GM23338 (cell line): ENCODE results near the gene TST. TPM values are rescaled to one million over a fixed set of nuclear protein-coding genes. Genes with fewer than 3 reads are reported as not detected.

Experiments used
- ATAC-seq: fragments of 200-7000 bp; cut with Tn5 transposase; 3 replicates; pipeline ENCODE4 v1.9.1; 2020
- DNase-seq: peaks from one replicate; pipeline ENCODE4 v3.0.0-alpha.2; 2015; ENCODE audit warnings: low spot score
- H2AFZ ChIP-seq: fragments of 200-600 bp; sonication (generic); 2 replicates; pipeline ENCODE4 v1.8.0; 2016; ENCODE audit warnings: antibody characterized with exemption, mild to moderate bottlenecking, moderate library complexity
- H3F3A ChIP-seq: fragments of 200-600 bp; sonication (generic); replicated peaks from 2 replicates; pipeline ENCODE4 v1.8.0; 2017; ENCODE audit warnings: antibody characterized with exemption, mixed run types, low read depth
- H3K27ac ChIP-seq: fragments of 200-600 bp; sonication (generic); 2 replicates; pipeline ENCODE4 v1.6.1; 2016; ENCODE audit warnings: low read depth
- H3K27me3 ChIP-seq: fragments of 200-600 bp; sonication (generic); 2 replicates; pipeline ENCODE4 v1.8.0; 2016; ENCODE audit warnings: mild to moderate bottlenecking, mixed run types, moderate library complexity; ENCODE audit not compliant: insufficient read depth
- H3K36me3 ChIP-seq: fragments of 200-600 bp; sonication (generic); 2 replicates; pipeline ENCODE4 v1.8.0; 2016; ENCODE audit warnings: mild to moderate bottlenecking; ENCODE audit not compliant: insufficient read depth
- H3K4me1 ChIP-seq: fragments of 200-600 bp; sonication (generic); 2 replicates; pipeline ENCODE4 v1.8.0; 2016; ENCODE audit warnings: mild to moderate bottlenecking, moderate library complexity; ENCODE audit not compliant: insufficient read depth
- H3K4me2 ChIP-seq: fragments of 200-600 bp; sonication (generic); 2 replicates; pipeline ENCODE4 v1.7.1; 2017; ENCODE audit warnings: mixed run types
- H3K4me3 ChIP-seq: fragments of 200-600 bp; sonication (generic); 2 replicates; pipeline ENCODE4 v1.6.1; 2016; ENCODE audit warnings: mixed run types
- H3K79me2 ChIP-seq: fragments of 200-600 bp; sonication (generic); replicated peaks from 2 replicates; pipeline ENCODE4 v1.8.0; 2017; ENCODE audit warnings: mild to moderate bottlenecking; ENCODE audit not compliant: insufficient read depth
- H3K9me2 ChIP-seq: fragments of 200-600 bp; sonication (generic); 2 replicates; pipeline ENCODE4 v1.8.0; 2017; ENCODE audit not compliant: insufficient read depth
- H4K20me1 ChIP-seq: fragments of 200-600 bp; sonication (generic); replicated peaks from 2 replicates; pipeline ENCODE4 v1.8.0; 2017; ENCODE audit warnings: mild to moderate bottlenecking; ENCODE audit not compliant: insufficient read depth
- H3K27ac Mint-ChIP-seq: 2 replicates; pipeline ENCODE4 v1.8.0; 2020; ENCODE audit warnings: inconsistent platforms, mild to moderate bottlenecking, moderate library complexity, mixed read lengths
- H3K27me3 Mint-ChIP-seq: 3 replicates; pipeline ENCODE4 v1.8.0; 2022; ENCODE audit warnings: low read depth, mild to moderate bottlenecking, moderate library complexity, mixed read lengths, inconsistent platforms; ENCODE audit not compliant: insufficient read depth, poor library complexity
- H3K36me3 Mint-ChIP-seq: 3 replicates; pipeline ENCODE4 v1.8.0; 2021; ENCODE audit warnings: low read depth, mild to moderate bottlenecking, inconsistent platforms, moderate library complexity, mixed read lengths
- H3K4me1 Mint-ChIP-seq: 3 replicates; pipeline ENCODE4 v1.8.0; 2020; ENCODE audit warnings: mild to moderate bottlenecking, inconsistent platforms, mixed read lengths
- H3K4me3 Mint-ChIP-seq: 3 replicates; pipeline ENCODE4 v1.8.0; 2021; ENCODE audit warnings: moderate library complexity, mild to moderate bottlenecking, inconsistent platforms, mixed read lengths
- H3K9me3 Mint-ChIP-seq: 3 replicates; pipeline ENCODE4 v1.8.0; 2020; ENCODE audit warnings: moderate library complexity, mild to moderate bottlenecking, inconsistent platforms, mixed read lengths
- JUNB ChIP-seq: IDR thresholded peaks from one replicate; pipeline ENCODE4 v1.6.1; 2016; ENCODE audit warnings: antibody characterized with exemption; ENCODE audit not compliant: unreplicated experiment
- NANOG ChIP-seq: IDR thresholded peaks from 2 replicates; pipeline ENCODE4 v1.6.1; 2016; ENCODE audit warnings: antibody characterized with exemption, borderline replicate concordance
- POLR2AphosphoS5 ChIP-seq: IDR thresholded peaks from 2 replicates; pipeline ENCODE4 v1.6.1; 2016; ENCODE audit warnings: antibody characterized with exemption, low read depth
- STAT1 ChIP-seq: IDR thresholded peaks from one replicate; pipeline ENCODE4 v1.6.1; 2016; ENCODE audit warnings: antibody characterized with exemption; ENCODE audit not compliant: unreplicated experiment
- ZNF114 ChIP-seq: fragments of 250-450 bp; sonication (Bioruptor Pico); IDR thresholded peaks from 2 replicates; pipeline ENCODE4 v1.5.0; 2020; ENCODE audit warnings: mild to moderate bottlenecking, moderate library complexity
- ZNF331 ChIP-seq: fragments of 250-450 bp; sonication (Bioruptor Pico); IDR thresholded peaks from 2 replicates; pipeline ENCODE4 v1.5.0; 2020; ENCODE audit warnings: low read depth, mild to moderate bottlenecking, moderate library complexity
- polyA plus RNA-seq: library from polyadenylated mRNA; unstranded; fragments of >200 nt; fragmentation: Nextera tagmentation; extraction: Ambion mirVana; gene quantifications from 2 replicates; pipeline ENCODE4 v1.2.1, GENCODE V29; 2016
- total RNA-seq: library from RNA; depleted of rRNA; stranded (reverse); fragments of >200 nt; shearing (Covaris generic); gene quantifications from 2 replicates; pipeline ENCODE4 v1.2.3, GENCODE V29; 2014
- TF ChIP-seq, protein P1 (sequence below): fragments of 250-450 bp; sonication (Bioruptor Pico); IDR thresholded peaks from 2 replicates; pipeline ENCODE4 v1.5.0; 2020; ENCODE audit warnings: mild to moderate bottlenecking, moderate library complexity
- TF ChIP-seq, protein P2 (sequence below): IDR thresholded peaks from 2 replicates; pipeline ENCODE4 v1.6.1; 2016; ENCODE audit warnings: antibody characterized with exemption

TST gene
- total and polyA plus RNA-seq, 2 experiments from 2014 or later = 14.6 to 32.7 TPM

DNA sequence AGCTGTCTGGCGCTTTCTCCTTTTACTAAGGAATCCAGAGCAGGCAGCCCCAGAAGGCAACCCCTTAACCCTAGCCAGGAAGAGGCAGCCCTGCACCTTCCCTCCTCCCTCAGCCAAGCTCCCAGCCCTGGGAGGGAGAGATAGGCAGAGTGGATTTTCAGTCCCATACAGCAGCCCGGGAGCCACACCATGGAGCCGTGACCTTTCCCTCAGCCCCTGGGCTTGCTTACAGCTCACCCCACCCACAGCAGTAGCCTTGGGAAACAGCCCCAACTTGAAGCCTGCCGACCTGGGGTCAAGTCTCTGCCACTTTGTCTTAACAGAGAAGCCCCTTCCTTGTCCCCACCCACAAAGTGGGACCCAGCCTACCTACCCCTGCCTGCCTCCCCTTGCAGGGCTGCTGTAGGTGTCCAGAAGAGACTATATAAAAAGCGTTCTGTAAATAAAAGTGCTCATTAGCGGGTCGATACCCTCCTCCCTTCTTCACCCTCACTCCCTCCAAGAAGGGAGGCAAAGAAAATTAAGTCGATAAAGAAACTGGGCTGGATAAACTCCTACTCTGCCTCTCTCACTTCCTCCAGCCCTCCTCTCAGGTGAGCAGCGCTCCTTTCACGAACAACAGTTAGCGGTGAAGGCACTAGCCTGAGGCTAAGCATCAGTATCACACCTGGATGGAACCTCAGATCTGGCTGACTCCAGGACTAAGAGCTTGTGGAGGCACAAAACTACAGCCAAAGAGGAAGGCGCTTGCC, 4.2 kb downstream of the TST start:
- Histone ChIP-seq H3K4me1 (0 out of 2 replicates have a peak, but pooled peaks cover 4% of the 10 kb centered on the region), H3K79me2 (peaks cover 10% of the 10 kb centered on the region), H3K4me2 (peak overlapping the region; percentile 57), H3K9me2 (no peaks in the 10 kb centered on the region), H3F3A (no peaks in the 10 kb centered on the region), H4K20me1 (no peaks in the 10 kb centered on the region; the same call in 1 of the 2 replicates), H2AFZ (no peak overlapping the region), H3K4me3 (no peak overlapping the region), H3K36me3 (no peaks in the 10 kb centered on the region), H3K27ac (no peak overlapping the region), H3K27me3 (no peaks in the 10 kb centered on the region)
- peaks cover 6% of the 10 kb centered on the region for H3K27me3 Mint-ChIP-seq
- no peaks in the 10 kb centered on the region; the same call in 2 of the 3 replicates for H3K9me3 Mint-ChIP-seq
- peak overlapping the region; percentile 53; the same call in 1 of the 2 replicates for H3K27ac Mint-ChIP-seq
- peaks cover 14% of the 10 kb centered on the region; the same call in 2 of the 3 replicates for H3K36me3 Mint-ChIP-seq
- peaks cover 7% of the 10 kb centered on the region; the same call in 2 of the 3 replicates for H3K4me1 Mint-ChIP-seq
- TF ChIP-seq ZNF114 (no peak), NANOG (no peak), JUNB (no peak), ZNF331 (CRISPR knock-in tag) (no peak), STAT1 (no peak), POLR2AphosphoS5 (no peak)
- TF ChIP-seq, protein P1, sequence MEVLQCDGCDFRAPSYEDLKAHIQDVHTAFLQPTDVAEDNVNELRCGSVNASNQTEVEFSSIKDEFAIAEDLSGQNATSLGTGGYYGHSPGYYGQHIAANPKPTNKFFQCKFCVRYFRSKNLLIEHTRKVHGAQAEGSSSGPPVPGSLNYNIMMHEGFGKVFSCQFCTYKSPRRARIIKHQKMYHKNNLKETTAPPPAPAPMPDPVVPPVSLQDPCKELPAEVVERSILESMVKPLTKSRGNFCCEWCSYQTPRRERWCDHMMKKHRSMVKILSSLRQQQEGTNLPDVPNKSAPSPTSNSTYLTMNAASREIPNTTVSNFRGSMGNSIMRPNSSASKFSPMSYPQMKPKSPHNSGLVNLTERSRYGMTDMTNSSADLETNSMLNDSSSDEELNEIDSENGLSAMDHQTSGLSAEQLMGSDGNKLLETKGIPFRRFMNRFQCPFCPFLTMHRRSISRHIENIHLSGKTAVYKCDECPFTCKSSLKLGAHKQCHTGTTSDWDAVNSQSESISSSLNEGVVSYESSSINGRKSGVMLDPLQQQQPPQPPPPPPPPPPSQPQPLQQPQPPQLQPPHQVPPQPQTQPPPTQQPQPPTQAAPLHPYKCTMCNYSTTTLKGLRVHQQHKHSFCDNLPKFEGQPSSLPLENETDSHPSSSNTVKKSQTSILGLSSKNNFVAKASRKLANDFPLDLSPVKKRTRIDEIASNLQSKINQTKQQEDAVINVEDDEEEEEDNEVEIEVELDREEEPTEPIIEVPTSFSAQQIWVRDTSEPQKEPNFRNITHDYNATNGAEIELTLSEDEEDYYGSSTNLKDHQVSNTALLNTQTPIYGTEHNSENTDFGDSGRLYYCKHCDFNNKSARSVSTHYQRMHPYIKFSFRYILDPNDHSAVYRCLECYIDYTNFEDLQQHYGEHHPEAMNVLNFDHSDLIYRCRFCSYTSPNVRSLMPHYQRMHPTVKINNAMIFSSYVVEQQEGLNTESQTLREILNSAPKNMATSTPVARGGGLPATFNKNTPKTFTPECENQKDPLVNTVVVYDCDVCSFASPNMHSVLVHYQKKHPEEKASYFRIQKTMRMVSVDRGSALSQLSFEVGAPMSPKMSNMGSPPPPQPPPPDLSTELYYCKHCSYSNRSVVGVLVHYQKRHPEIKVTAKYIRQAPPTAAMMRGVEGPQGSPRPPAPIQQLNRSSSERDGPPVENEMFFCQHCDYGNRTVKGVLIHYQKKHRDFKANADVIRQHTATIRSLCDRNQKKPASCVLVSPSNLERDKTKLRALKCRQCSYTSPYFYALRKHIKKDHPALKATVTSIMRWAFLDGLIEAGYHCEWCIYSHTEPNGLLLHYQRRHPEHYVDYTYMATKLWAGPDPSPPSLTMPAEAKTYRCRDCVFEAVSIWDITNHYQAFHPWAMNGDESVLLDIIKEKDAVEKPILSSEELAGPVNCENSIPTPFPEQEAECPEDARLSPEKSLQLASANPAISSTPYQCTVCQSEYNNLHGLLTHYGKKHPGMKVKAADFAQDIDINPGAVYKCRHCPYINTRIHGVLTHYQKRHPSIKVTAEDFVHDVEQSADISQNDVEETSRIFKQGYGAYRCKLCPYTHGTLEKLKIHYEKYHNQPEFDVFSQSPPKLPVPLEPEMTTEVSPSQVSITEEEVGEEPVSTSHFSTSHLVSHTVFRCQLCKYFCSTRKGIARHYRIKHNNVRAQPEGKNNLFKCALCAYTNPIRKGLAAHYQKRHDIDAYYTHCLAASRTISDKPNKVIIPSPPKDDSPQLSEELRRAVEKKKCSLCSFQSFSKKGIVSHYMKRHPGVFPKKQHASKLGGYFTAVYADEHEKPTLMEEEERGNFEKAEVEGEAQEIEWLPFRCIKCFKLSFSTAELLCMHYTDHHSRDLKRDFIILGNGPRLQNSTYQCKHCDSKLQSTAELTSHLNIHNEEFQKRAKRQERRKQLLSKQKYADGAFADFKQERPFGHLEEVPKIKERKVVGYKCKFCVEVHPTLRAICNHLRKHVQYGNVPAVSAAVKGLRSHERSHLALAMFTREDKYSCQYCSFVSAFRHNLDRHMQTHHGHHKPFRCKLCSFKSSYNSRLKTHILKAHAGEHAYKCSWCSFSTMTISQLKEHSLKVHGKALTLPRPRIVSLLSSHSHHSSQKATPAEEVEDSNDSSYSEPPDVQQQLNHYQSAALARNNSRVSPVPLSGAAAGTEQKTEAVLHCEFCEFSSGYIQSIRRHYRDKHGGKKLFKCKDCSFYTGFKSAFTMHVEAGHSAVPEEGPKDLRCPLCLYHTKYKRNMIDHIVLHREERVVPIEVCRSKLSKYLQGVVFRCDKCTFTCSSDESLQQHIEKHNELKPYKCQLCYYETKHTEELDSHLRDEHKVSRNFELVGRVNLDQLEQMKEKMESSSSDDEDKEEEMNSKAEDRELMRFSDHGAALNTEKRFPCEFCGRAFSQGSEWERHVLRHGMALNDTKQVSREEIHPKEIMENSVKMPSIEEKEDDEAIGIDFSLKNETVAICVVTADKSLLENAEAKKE (CRISPR knock-in tag) = no peak
- TF ChIP-seq, protein P2, sequence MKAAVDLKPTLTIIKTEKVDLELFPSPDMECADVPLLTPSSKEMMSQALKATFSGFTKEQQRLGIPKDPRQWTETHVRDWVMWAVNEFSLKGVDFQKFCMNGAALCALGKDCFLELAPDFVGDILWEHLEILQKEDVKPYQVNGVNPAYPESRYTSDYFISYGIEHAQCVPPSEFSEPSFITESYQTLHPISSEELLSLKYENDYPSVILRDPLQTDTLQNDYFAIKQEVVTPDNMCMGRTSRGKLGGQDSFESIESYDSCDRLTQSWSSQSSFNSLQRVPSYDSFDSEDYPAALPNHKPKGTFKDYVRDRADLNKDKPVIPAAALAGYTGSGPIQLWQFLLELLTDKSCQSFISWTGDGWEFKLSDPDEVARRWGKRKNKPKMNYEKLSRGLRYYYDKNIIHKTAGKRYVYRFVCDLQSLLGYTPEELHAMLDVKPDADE = no peak
- H3K4me3 Mint-ChIP-seq = peak overlapping the region; percentile 4; the same call in 1 of the 3 replicates
- DNase-seq (peak; percentile 47), ATAC-seq (no peak)
